ENCODE data around the gene IL17D.

IL17D gene

DNA sequence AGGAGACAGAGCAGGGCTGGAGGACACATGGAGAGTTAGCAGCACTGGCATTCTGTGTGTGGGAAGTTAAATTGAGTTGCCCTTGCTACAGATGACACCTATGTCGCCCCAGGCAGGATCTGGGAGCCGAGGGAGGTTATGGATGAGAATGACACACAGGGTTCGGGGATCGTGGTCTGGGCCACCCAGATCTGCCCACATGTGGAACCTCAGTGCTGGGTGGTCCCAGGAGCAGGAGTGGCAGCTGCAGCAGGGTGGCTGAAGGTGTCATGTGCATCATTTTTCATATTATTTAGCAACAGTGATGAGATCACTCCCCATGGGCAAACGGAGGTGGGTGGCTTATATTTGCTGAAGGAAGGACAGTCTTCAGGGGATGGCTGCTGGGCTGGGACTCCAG lies 3.2 kb downstream of the IL17D start:
- Histone ChIP-seq H3K36me3 (ENCODE audit: low read depth) (no peaks in the 10 kb centered on the region), H3K27me3 (ENCODE audit: insufficient read depth, poor library complexity, severe bottlenecking) (no peaks in the 10 kb centered on the region), H3K4me1 (ENCODE audit: insufficient read depth, poor library complexity, severe bottlenecking) (peaks cover 8% of the 10 kb centered on the region), H3K9me3 (ENCODE audit: severe bottlenecking) (no peaks in the 10 kb centered on the region), H3K4me3 (ENCODE audit: severe bottlenecking) (no peak overlapping the region), H3K27ac (ENCODE audit: poor library complexity, severe bottlenecking) (no peak overlapping the region)
- ATAC-seq (ENCODE audit: low read depth), result no peak
- TF ChIP-seq, protein P1, sequence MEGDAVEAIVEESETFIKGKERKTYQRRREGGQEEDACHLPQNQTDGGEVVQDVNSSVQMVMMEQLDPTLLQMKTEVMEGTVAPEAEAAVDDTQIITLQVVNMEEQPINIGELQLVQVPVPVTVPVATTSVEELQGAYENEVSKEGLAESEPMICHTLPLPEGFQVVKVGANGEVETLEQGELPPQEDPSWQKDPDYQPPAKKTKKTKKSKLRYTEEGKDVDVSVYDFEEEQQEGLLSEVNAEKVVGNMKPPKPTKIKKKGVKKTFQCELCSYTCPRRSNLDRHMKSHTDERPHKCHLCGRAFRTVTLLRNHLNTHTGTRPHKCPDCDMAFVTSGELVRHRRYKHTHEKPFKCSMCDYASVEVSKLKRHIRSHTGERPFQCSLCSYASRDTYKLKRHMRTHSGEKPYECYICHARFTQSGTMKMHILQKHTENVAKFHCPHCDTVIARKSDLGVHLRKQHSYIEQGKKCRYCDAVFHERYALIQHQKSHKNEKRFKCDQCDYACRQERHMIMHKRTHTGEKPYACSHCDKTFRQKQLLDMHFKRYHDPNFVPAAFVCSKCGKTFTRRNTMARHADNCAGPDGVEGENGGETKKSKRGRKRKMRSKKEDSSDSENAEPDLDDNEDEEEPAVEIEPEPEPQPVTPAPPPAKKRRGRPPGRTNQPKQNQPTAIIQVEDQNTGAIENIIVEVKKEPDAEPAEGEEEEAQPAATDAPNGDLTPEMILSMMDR (IDR thresholded peaks at IDR 0.05; ENCODE audit: poor library complexity, severe bottlenecking), result no peak
- DNase-seq (ENCODE audit: low spot score), result no peak

DNA sequence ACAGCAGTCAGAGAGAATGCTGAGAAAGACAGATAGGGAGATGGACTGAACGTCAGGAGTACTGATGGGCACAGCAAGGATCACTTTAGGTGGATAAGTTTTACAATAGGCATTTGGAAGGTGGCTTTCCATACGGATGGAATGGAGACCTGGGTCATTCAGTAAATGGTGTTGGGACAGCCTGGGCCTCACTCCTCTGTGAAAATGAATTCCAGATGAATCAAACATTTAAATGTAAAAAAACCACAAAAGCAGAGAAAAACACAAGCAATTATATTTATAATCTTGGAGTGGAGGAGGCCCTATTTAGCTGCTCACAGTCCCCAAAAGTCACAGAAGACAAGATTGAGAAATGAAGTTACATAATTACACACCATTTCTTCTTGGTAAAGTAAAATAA lies 4.7 kb downstream of the IL17D start:
- H3K27me3 ChIP-seq (ENCODE audit: insufficient read depth, poor library complexity, severe bottlenecking), result no peaks in the 10 kb centered on the region
- peaks cover 8% of the 10 kb centered on the region for H3K4me1 ChIP-seq (ENCODE audit: insufficient read depth, poor library complexity, severe bottlenecking)
- ATAC-seq (ENCODE audit: low read depth) (no peak), DNase-seq (ENCODE audit: low spot score) (no peak)
- TF ChIP-seq, protein P1 (IDR thresholded peaks at IDR 0.05; ENCODE audit: poor library complexity, severe bottlenecking), result no peak
- no peak overlapping the region for H3K4me3 ChIP-seq (ENCODE audit: severe bottlenecking)
- H3K36me3 ChIP-seq (ENCODE audit: low read depth), result no peaks in the 10 kb centered on the region
- H3K9me3 ChIP-seq (ENCODE audit: severe bottlenecking), result no peaks in the 10 kb centered on the region
- H3K27ac ChIP-seq (ENCODE audit: poor library complexity, severe bottlenecking), result no peak overlapping the region

DNA sequence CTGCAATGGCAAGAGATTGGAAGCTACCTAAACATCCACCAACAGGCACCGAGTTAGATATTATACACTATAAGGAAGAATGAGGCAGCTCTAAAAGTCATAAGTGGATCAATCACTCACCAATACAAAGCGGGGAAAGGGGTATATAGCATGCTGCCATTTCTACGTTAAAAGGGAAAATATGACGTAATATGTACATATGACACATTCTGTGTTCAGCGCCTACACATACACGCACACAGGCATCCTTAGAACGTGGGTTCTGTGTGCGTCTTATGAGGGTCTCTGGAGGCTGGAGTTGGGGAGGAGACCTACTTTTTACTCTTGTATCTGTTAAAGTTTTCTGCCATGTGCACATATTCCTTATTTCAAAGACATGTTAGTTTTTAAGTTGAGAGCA lies 5.9 kb downstream of the IL17D start:
- ATAC-seq (ENCODE audit: low read depth) (no peak), DNase-seq (ENCODE audit: low spot score) (no peak)
- H3K36me3 ChIP-seq (ENCODE audit: low read depth), result no peaks in the 10 kb centered on the region
- peaks cover 8% of the 10 kb centered on the region for H3K4me1 ChIP-seq (ENCODE audit: insufficient read depth, poor library complexity, severe bottlenecking)
- H3K27ac ChIP-seq (ENCODE audit: poor library complexity, severe bottlenecking), result peak overlapping the region; percentile 5
- TF ChIP-seq, protein P1 (IDR thresholded peaks at IDR 0.05; ENCODE audit: poor library complexity, severe bottlenecking), result no peak
- H3K4me3 ChIP-seq (ENCODE audit: severe bottlenecking), result no peak overlapping the region
- no peaks in the 10 kb centered on the region for H3K9me3 ChIP-seq (ENCODE audit: severe bottlenecking)
- no peaks in the 10 kb centered on the region for H3K27me3 ChIP-seq (ENCODE audit: insufficient read depth, poor library complexity, severe bottlenecking)

DNA sequence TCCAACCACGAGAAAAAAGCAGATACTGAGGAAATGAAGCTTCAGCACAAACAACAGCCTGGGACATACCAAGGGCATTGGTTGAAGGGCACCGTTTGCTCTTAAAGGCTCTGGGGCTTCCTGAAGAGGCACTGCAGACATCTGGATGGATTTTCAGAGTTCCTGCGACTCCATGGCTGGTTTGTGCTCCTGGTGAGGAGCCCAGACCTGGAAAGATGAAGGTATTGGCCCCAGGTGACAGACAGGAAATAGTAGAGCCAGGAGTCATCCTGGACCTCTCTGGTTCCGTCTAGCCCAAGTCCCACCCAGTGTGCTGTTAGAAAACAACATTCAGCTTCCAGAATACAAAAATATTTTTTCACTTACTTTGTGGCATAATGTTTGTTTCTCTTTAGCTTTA lies 6.3 kb downstream of the IL17D start:
- ATAC-seq (ENCODE audit: low read depth) (no peak), DNase-seq (ENCODE audit: low spot score) (no peak)
- Histone ChIP-seq H3K36me3 (ENCODE audit: low read depth) (no peaks in the 10 kb centered on the region), H3K9me3 (ENCODE audit: severe bottlenecking) (no peaks in the 10 kb centered on the region), H3K27ac (ENCODE audit: poor library complexity, severe bottlenecking) (peak overlapping the region; percentile 5), H3K4me1 (ENCODE audit: insufficient read depth, poor library complexity, severe bottlenecking) (peaks cover 8% of the 10 kb centered on the region), H3K4me3 (ENCODE audit: severe bottlenecking) (no peak overlapping the region), H3K27me3 (ENCODE audit: insufficient read depth, poor library complexity, severe bottlenecking) (no peaks in the 10 kb centered on the region)
- TF ChIP-seq, protein P1 (IDR thresholded peaks at IDR 0.05; ENCODE audit: poor library complexity, severe bottlenecking), result no peak

DNA sequence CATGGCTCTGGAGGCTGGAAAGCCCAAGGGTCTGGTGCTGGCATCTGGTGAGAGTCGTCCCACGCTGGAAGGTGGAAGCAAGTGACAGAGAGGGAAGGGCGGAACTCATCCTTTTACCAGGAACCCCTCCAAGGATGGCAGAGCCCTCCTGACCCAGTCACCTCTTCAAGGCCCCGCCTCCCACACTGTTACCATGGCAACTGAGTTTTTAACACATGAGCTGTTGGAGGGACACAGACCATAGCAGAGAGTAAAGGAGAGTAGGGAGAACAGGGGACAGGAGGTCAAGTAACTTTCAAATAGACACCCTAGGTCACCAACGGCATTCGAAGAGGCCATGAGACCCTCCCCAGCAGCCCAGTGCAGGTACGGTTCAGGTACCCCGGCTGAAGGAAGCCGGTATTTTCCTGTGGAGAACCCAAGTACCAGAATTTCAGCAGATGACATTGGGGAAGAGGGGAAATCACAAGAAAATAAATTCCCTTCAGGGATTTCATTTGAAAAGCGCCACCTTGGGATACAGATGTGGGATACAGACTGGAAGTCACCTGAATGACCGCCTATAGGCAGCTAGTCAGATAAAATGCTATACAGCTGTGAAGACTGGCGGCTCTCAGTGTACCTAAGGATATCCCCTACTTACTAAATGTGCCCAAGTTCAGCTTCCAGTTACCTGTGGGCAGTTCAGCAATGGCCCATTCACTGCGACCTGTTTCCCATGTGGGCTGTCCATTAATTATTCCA lies 8.0 kb downstream of the IL17D start:
- peaks cover 8% of the 10 kb centered on the region for H3K4me1 ChIP-seq (ENCODE audit: insufficient read depth, poor library complexity, severe bottlenecking)
- TF ChIP-seq, protein P1 (IDR thresholded peaks at IDR 0.05; ENCODE audit: poor library complexity, severe bottlenecking), result no peak
- no peaks in the 10 kb centered on the region for H3K36me3 ChIP-seq (ENCODE audit: low read depth)
- no peaks in the 10 kb centered on the region for H3K27me3 ChIP-seq (ENCODE audit: insufficient read depth, poor library complexity, severe bottlenecking)
- no peak overlapping the region for H3K4me3 ChIP-seq (ENCODE audit: severe bottlenecking)
- no peak for DNase-seq (ENCODE audit: low spot score)
- H3K27ac ChIP-seq (ENCODE audit: poor library complexity, severe bottlenecking), result no peak overlapping the region
- no peak for ATAC-seq (ENCODE audit: low read depth)
- no peaks in the 10 kb centered on the region for H3K9me3 ChIP-seq (ENCODE audit: severe bottlenecking)
